GM19324 (cell line): ENCODE results near the gene KSR2.

Experiments used
- ATAC-seq: cut with Tn5 transposase; IDR thresholded peaks from one replicate; pipeline ENCODE4 v1.9.1; 2021; ENCODE audit warnings: mild to moderate bottlenecking, moderate library complexity; ENCODE audit not compliant: unreplicated experiment, low FRiP score

KSR2 gene

DNA sequence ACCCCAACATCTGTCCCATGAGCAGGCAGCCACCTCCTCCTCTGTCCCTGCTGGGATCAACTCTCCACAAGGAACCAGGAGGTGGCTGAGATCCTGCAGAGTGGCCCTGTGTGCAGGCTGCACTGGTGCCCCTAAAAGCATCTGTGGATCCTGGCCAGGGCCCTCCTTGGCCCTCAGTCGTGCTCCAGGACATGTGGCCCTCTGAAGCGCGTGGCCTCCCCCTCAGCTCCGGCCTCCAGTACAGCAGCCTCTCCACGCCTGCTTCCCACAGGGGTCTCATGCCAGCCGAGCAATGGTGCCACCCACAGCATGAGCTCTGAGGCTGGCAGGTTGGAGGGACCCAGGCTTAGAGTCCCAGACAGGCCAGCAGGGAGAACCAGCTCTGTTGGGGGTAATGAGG, 530.0 kb downstream of the KSR2 start:
- no peak for ATAC-seq

DNA sequence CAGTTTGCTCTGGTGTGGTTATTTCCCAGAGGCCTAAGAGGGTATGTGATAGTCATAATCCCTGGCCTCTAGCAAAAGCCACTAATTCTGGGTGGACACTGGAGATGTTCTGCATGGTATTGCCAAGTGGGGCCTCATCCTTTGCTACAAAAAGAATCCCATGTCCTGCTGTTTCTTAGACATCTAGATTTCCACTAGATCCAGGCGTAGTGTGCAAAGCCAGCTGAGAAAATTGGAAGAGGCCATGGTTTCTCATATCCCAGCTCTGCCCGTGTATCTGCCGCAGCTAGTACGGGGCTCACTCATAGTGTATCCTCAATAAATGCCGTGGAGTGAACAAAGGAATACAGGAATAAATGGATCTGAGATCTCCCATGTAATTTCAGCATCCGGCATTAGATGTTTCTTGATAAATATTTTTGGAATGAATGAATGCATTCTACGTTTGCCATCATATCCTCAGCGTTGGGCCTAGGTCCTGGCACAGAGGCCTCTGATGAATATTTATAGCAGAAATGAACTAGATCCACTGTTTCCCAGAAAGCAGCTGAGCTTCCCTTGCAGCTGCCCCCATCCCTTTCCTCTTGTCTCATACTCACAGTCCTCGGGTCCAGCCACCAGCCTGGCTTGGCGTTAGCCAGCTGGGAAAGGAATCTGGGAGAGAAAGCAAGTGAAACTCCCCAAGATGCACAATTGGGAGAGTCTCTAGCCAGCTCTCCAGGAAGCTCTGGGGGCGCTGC, 531.1 kb downstream of the KSR2 start:
- ATAC-seq = no peak

DNA sequence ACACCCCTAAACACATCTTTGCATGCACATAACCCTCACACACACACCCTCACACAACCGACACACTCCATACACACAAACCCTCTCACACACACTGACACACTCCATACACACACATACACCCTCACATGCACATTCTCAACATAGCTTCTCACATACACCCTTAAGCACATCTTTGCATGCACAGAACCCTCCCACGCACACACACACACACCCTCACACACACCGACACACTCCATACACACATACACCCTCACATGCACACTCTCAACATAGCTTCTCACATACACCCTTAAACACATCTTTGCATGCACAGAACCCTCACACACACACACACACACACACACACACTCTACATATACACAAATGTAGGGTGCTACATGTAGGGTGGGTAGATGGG, 534.9 kb downstream of the KSR2 start:
- no peak for ATAC-seq

GRCh38 chr12:117430246-117430645, 538.5 kb downstream of the KSR2 start:
- no peak for ATAC-seq

DNA sequence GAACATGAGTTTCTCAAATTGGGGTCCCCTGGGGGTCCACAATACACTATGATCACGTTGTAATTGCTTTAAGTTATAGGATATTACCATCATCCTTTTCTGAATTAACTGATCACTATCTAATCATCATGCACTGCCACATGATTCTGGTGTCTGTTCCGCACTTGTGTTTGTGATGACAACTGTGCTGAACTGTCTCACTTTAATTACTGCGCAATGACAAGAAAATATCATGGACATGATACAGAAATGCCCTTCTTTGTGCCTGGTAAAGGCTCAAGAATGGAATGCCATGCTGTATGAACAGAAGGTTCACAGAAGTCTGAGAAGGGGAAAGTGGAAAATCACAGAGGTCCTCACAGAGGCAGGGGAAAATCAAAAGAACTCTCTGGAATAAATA, 541.6 kb downstream of the KSR2 start:
- no peak for ATAC-seq

DNA sequence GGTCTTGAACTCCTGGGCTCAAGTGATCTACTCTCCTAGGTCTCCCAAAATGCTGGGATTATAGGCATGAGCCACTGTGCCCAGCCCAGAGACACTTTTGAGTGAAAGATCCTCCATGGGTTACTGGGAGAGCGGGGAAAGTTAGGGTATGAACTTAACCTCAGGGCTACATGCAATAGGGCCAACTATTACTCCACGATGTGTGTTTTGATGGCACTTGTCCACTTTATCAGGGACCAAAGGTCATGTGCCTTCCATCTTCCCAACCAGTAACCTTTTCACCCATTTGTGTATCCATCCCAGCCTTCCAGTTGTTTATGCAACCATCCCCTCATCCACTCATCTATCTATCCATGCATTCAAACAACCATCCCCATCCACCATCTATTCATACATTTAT, 546.8 kb downstream of the KSR2 start:
- no peak for ATAC-seq

GRCh38 chr12:117421068-117421752, 547.6 kb downstream of the KSR2 start:
- no peak for ATAC-seq

- ATAC-seq = no peak
Measured at GRCh38 chr12:117417004-117417403, 551.8 kb downstream of the KSR2 start.

DNA sequence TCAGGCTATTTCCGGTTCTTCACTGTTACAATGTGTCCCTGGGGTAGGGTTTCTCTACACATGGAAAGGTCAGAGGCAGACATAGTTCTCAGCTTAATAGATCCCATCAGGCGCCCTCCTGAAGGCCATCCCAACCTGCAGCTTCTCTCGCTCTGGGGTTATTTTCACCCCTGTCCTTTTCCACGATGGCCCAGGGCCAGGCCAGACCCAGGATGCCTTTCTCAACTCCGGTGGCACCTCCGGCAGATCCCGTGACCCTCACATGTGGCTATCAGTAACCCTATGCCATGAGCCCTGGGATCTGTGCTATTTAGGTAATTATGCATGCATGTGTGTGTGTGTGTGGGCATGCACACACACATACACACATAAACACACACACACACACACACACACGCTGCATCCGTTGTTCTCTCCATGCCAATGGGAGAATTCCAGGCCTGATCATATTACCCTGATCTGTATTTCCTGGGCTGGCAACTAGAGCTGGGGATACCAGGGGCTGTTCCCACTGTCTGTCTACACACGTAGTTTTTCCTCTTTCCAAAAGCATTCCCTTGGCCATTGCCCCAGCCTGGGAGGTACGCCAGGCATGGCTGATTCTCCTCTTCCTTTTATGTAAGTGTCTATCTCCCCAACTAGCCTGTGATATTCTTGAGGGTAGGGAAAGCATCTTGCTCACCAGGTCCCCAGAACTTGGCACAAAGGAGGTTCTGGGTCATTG, 556.2 kb downstream of the KSR2 start:
- no peak for ATAC-seq

- no peak for ATAC-seq
Measured at GRCh38 chr12:117409286-117409685, 559.5 kb downstream of the KSR2 start.

DNA sequence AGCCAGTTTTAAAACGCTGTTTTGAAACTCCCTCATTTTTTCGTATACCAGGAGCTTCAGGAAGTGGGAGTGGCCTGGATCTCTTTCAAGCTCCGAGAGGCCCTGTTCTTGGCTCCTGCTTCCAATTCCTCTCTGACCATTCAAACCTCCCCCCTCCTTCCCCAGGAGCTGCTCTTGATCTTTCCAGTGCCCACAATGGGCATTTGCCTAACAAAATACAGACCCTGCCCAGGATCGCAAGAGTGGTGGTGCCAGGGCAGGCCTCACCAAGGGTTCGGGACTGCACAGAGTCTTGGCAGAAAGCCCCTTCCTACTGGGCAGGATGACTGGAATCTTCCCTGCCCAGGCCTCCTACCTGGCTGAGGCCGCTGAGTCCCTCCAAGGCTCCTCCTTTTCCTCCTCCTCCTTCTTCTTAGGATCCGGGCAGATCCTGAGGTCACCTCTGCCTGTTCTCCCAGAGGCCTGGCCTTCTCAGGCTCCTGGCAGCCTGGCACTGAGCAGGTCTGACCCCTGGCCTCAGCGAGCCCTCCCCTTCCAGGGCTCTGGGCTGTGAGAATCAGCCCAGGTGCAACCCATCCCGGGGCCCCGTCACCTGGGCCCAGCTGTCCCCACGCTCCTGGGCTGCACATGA, 560.5 kb downstream of the KSR2 start:
- ATAC-seq = no peak

- no peak for ATAC-seq
Measured at GRCh38 chr12:117404940-117405339, 563.9 kb downstream of the KSR2 start.

- ATAC-seq = no peak
Measured at GRCh38 chr12:117404203-117404853, 564.5 kb downstream of the KSR2 start.

GRCh38 chr12:117403586-117404139, 565.1 kb downstream of the KSR2 start:
- ATAC-seq = no peak
